ENCODE results near the gene PAFAH2.
"Not testable (repeated sequence)": the region's sequence is repeated elsewhere in the genome, so short reads cannot be mapped to it uniquely, and the experiment has no call there.

PAFAH2 gene

DNA sequence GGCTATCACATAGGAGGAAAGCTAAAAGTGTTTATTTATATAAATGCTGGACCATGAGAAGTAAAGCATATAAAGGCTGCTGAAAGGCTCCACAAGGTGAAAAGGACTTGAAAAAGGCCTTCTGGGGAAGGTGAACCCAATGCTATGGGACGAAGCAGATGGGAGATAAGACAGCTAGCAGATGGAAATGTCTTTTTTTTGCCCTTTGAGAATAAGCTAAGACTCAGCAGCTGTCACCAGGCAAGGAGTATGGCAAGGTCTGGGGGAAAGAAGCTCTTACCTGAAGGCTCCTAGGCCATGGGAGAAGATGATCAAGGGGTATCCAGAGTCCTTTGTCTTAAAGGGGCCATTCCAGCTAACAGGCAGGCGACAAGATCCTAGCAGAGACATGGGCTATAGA, 9.9 kb downstream of the PAFAH2 start:
- no peak for DNase-seq (ENCODE audit: low read depth, low spot score)
- TF ChIP-seq, protein P1, sequence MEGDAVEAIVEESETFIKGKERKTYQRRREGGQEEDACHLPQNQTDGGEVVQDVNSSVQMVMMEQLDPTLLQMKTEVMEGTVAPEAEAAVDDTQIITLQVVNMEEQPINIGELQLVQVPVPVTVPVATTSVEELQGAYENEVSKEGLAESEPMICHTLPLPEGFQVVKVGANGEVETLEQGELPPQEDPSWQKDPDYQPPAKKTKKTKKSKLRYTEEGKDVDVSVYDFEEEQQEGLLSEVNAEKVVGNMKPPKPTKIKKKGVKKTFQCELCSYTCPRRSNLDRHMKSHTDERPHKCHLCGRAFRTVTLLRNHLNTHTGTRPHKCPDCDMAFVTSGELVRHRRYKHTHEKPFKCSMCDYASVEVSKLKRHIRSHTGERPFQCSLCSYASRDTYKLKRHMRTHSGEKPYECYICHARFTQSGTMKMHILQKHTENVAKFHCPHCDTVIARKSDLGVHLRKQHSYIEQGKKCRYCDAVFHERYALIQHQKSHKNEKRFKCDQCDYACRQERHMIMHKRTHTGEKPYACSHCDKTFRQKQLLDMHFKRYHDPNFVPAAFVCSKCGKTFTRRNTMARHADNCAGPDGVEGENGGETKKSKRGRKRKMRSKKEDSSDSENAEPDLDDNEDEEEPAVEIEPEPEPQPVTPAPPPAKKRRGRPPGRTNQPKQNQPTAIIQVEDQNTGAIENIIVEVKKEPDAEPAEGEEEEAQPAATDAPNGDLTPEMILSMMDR (IDR thresholded peaks at IDR 0.05; ENCODE audit: low read depth, low read length): no peak
- H3K4me3 ChIP-seq (ENCODE audit: low read depth, low read length): no peak overlapping the region
- in situ Hi-C loops (cut with HindIII; ENCODE audit: low sequenced_read_pairs): no loop called here

DNA sequence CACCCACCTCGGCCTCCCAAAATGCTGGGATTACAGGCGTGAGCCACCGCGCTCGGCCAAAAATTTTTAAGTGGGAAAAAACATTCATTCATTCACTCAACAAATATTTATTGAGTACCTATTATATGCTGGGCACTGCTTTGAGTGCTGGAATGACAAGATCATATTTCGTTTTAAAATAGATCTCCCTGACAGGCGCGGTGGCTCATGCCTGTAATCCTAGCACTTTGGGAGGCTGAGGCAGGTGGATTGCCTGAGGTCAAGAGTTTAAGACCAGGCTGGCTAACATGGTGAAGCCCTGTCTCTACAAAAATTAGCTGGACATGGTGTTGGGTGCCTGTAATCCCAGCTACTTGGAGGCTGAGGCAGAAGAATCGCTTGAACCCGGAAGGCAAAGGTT, 11.1 kb downstream of the PAFAH2 start:
- H3K4me3 ChIP-seq (ENCODE audit: low read depth, low read length); in situ Hi-C loops (cut with HindIII; ENCODE audit: low sequenced_read_pairs); DNase-seq (ENCODE audit: low read depth, low spot score): not testable (repeated sequence)

DNA sequence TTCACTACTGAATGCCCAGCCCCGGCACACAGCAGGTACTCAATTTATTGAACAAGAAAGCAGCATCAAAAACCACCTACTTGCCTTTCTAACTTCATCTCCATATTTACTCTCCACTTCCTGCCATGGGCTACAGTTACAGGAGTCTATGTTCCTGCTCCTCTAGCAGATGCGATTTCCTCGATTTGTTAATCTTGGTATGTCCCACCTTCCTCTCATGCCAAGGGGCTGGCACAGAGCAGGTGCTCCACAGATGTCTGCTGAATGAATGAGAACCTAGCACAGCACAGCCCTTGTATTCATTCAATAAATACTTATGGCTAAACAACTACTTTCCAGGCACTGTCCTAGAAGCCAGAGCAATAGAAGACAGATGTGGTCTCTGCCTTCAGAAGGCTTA, 12.2 kb downstream of the PAFAH2 start:
- in situ Hi-C loops (cut with HindIII; ENCODE audit: low sequenced_read_pairs): no loop called here
- DNase-seq (ENCODE audit: low read depth, low spot score): no peak
- TF ChIP-seq, protein P1 (IDR thresholded peaks at IDR 0.05; ENCODE audit: low read depth, low read length): no peak
- no peak overlapping the region for H3K4me3 ChIP-seq (ENCODE audit: low read depth, low read length)

GRCh38 chr1:25985171-25985570, 12.7 kb downstream of the PAFAH2 start:
- in situ Hi-C loops (cut with HindIII; ENCODE audit: low sequenced_read_pairs): no loop called here

GRCh38 chr1:25979210-25979609, 18.7 kb downstream of the PAFAH2 start:
- in situ Hi-C loops (cut with HindIII; ENCODE audit: low sequenced_read_pairs): no loop called here
- no peak for DNase-seq (ENCODE audit: low read depth, low spot score)
- no peak overlapping the region for H3K4me3 ChIP-seq (ENCODE audit: low read depth, low read length)
- TF ChIP-seq, protein P1 (IDR thresholded peaks at IDR 0.05; ENCODE audit: low read depth, low read length): no peak

More at GRCh38 chr1:25985171-25985570, 12.7 kb downstream of the PAFAH2 start:
- TF ChIP-seq, protein P1 (IDR thresholded peaks at IDR 0.05; ENCODE audit: low read depth, low read length): no peak
- H3K4me3 ChIP-seq (ENCODE audit: low read depth, low read length): no peak overlapping the region
- no peak for DNase-seq (ENCODE audit: low read depth, low spot score)

DNA sequence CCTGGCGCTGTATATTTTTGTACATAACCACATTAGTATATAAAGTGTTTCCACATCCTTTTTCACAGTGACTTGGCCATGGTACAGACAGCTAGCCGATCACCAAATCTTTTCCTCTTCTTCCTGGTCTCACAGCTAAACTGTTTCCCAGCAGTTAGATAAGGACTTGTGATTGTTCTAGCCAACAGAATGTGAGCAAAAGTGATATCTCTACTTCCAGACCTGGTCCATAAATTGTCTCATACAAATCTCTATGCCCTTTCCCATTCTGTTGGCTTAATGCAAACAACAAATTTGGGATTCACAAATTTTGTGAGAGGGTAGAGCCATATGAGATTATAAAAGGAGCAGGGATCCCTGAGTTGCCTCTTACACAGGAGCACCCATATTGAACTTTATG, 19.5 kb downstream of the PAFAH2 start:
- H3K4me3 ChIP-seq (ENCODE audit: low read depth, low read length): no peak overlapping the region
- in situ Hi-C loops (cut with HindIII; ENCODE audit: low sequenced_read_pairs): no loop called here
- no peak for DNase-seq (ENCODE audit: low read depth, low spot score)
- TF ChIP-seq, protein P1 (IDR thresholded peaks at IDR 0.05; ENCODE audit: low read depth, low read length): no peak

GRCh38 chr1:25977801-25978200, 20.1 kb downstream of the PAFAH2 start:
- TF ChIP-seq, protein P1 (IDR thresholded peaks at IDR 0.05; ENCODE audit: low read depth, low read length): no peak
- in situ Hi-C loops (cut with HindIII; ENCODE audit: low sequenced_read_pairs): no loop called here
- no peak overlapping the region for H3K4me3 ChIP-seq (ENCODE audit: low read depth, low read length)
- no peak for DNase-seq (ENCODE audit: low read depth, low spot score)

Data from astrocyte of the spinal cord (primary cell).